ENCODE measurements around the gene PCDH12.

DNA sequence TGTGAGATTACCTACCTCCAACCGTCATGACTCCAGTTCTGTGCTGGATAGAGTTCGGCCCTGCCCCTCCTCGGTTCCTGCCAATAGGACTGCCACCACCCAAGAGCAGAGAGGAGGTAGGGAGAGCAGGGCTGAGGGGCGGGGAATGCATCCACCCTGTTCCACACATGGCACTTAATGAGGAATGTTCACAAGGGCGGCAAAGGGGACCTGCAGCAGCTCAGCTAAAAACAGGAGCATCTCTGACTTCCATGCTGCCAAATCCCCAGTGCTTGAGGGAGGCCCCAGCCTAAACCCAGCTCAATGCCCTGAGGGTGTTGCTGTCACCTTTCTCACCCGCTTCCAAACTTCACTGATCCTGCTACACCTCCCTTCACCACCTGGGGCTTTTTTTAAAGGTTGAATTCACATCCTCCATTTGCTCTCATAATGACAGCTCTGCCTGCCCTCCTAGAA, 42.1 kb downstream of the PCDH12 start:
- no peak for TF ChIP-seq POLR2A (IDR thresholded peaks at IDR 0.05; ENCODE audit: low read depth, low read length)
- no peak for TF ChIP-seq TAF1 (IDR thresholded peaks at IDR 0.05; ENCODE audit: borderline replicate concordance, low read depth, low read length)
- TF ChIP-seq POLR2AphosphoS5 (IDR thresholded peaks at IDR 0.05; ENCODE audit: low read depth, low read length): no peak

All from GM12892 (cell line).